Neutrophil (primary cell): ENCODE results near the gene SUGP2.

ENCODE experiments used
- H3K27ac ChIP-seq: fragments of 200-600 bp; sonication (generic); 2 replicates; pipeline ENCODE4 v1.5.1; 2016; ENCODE audit warnings: mild to moderate bottlenecking, moderate library complexity
- H3K27me3 ChIP-seq: fragments of 200-600 bp; sonication (generic); 2 replicates; pipeline ENCODE4 v1.6.0; 2016; ENCODE audit warnings: mild to moderate bottlenecking
- H3K36me3 ChIP-seq: fragments of 200-600 bp; sonication (generic); 2 replicates; pipeline ENCODE4 v1.5.1; 2017
- H3K4me1 ChIP-seq, 2 experiments: fragments of 200-600 bp in 1 of 2; sonication (generic) in 1 of 2; 1 replicate in 1 of 2; 2 replicates in 1 of 2; pipeline versions ENCODE4 v1.5.1 to v1.6.1; 2013 to 2016; ENCODE audit warnings: low read depth in 1 of 2, low read length in 1 of 2, mild to moderate bottlenecking in 1 of 2, moderate library complexity in 1 of 2; ENCODE audit not compliant: control insufficient read depth in 1 of 2, insufficient read depth in 1 of 2
- H3K4me3 ChIP-seq, 2 experiments: fragments of 200-600 bp in 1 of 2; sonication (generic) in 1 of 2; 1 replicate in 1 of 2; 2 replicates in 1 of 2; pipeline ENCODE4 v1.5.1; 2013 to 2016; ENCODE audit warnings: low read depth in 1 of 2, low read length in 1 of 2, mild to moderate bottlenecking in 1 of 2, moderate library complexity in 1 of 2
- H3K9me3 ChIP-seq: fragments of 200-600 bp; sonication (generic); 2 replicates; pipeline ENCODE4 v1.5.1; 2016
- CTCF ChIP-seq: fragments of 200-600 bp; sonication (generic); IDR thresholded peaks from 2 replicates; pipeline ENCODE4 v1.5.1; 2016; ENCODE audit warnings: antibody characterized with exemption

The SUGP2 gene

GRCh38 chr19:19010551-19010950 is 22.8 kb downstream of the SUGP2 start:
- H3K9me3 ChIP-seq = no peaks in the 10 kb centered on the region
- H3K4me3 ChIP-seq = no peak overlapping the region
- no peak overlapping the region for H3K27ac ChIP-seq
- H3K36me3 ChIP-seq = peaks cover 81% of the 10 kb centered on the region
- H3K27me3 ChIP-seq = no peaks in the 10 kb centered on the region
- no peaks in the 10 kb centered on the region for H3K4me1 ChIP-seq
- no peak for TF ChIP-seq CTCF

GRCh38 chr19:19009951-19010350 is 23.4 kb downstream of the SUGP2 start:
- H3K36me3 ChIP-seq = peaks cover 85% of the 10 kb centered on the region
- no peaks in the 10 kb centered on the region for H3K9me3 ChIP-seq
- no peak for TF ChIP-seq CTCF
- H3K27ac ChIP-seq = no peak overlapping the region
- no peaks in the 10 kb centered on the region for H3K4me1 ChIP-seq
- no peak overlapping the region for H3K4me3 ChIP-seq
- no peaks in the 10 kb centered on the region for H3K27me3 ChIP-seq

- TF ChIP-seq CTCF = no peak
- no peaks in the 10 kb centered on the region for H3K9me3 ChIP-seq
- H3K4me1 ChIP-seq = no peaks in the 10 kb centered on the region
- no peak overlapping the region for H3K4me3 ChIP-seq
- no peaks in the 10 kb centered on the region for H3K27me3 ChIP-seq
- H3K36me3 ChIP-seq = peaks cover 90% of the 10 kb centered on the region
- no peak overlapping the region for H3K27ac ChIP-seq
Measured at GRCh38 chr19:19006213-19006612, 27.1 kb downstream of the SUGP2 start.

GRCh38 chr19:19004144-19004543 is 29.2 kb downstream of the SUGP2 start:
- Histone ChIP-seq H3K9me3 (no peaks in the 10 kb centered on the region), H3K4me3 (no peak overlapping the region), H3K27me3 (no peaks in the 10 kb centered on the region), H3K27ac (no peak overlapping the region), H3K36me3 (peaks cover 91% of the 10 kb centered on the region), H3K4me1 (no peaks in the 10 kb centered on the region)
- TF ChIP-seq CTCF = no peak

- TF ChIP-seq CTCF = no peak
- Histone ChIP-seq H3K9me3 (no peaks in the 10 kb centered on the region), H3K36me3 (peaks cover 86% of the 10 kb centered on the region)
Measured at GRCh38 chr19:18999896-19000620, 33.3 kb downstream of the SUGP2 start.

More at GRCh38 chr19:18999896-19000620, 33.3 kb downstream of the SUGP2 start:
- H3K27ac ChIP-seq = no peak overlapping the region
- H3K4me1 ChIP-seq = no peaks in the 10 kb centered on the region
- H3K27me3 ChIP-seq = no peaks in the 10 kb centered on the region
- no peak overlapping the region for H3K4me3 ChIP-seq
